Omental fat pad (tissue), 4 donors: ENCODE data around the gene PTH1R. TPM values are rescaled to one million over a fixed set of nuclear protein-coding genes. Genes with fewer than 3 reads are reported as not detected.

Experiments
- ATAC-seq: fragments of 150-250 bp; one replicate; pipeline ENCODE4 v1.9.1; 2016; ENCODE audit warnings: mild to moderate bottlenecking, moderate library complexity; ENCODE audit not compliant: low FRiP score
- DNase-seq: peaks from one replicate; pipeline ENCODE4 v3.0.0-alpha.2; 2019; ENCODE audit warnings: low spot score
- CTCF ChIP-seq, 3 donors: fragments of 450-650 bp; IDR thresholded peaks; one replicate each; pipeline ENCODE4 v1.5.1; 2016 to 2017; ENCODE audit warnings: antibody characterized with exemption in 3 of 3, mild to moderate bottlenecking in 3 of 3, moderate library complexity in 2 of 3
- total RNA-seq, 4 donors: library from RNA; depleted of rRNA; stranded (reverse); fragments of >200 nt; gene quantifications; one replicate each; pipeline ENCODE4 v1.1.0, GENCODE V29; 2016

The PTH1R gene
- total RNA-seq, 4 donors from 2014 or later, result 16.1 to 32.3 (median 17.9) TPM

GRCh38 chr3:46895761-46896160, 18.2 kb downstream of the PTH1R start:
- no peak for ATAC-seq
- TF ChIP-seq CTCF (IDR thresholded peaks at IDR 0.05), result no peak
- no peak for DNase-seq

- no peak for DNase-seq
- ATAC-seq, result no peak
- no peak for TF ChIP-seq CTCF (IDR thresholded peaks at IDR 0.05)
Measured at GRCh38 chr3:46896386-46896785, 18.9 kb downstream of the PTH1R start.

GRCh38 chr3:46897031-46897430, 19.5 kb downstream of the PTH1R start:
- no peak for DNase-seq
- no peak for TF ChIP-seq CTCF (IDR thresholded peaks at IDR 0.05)
- no peak for ATAC-seq

- no peak for DNase-seq
- ATAC-seq, result no peak
- TF ChIP-seq CTCF (IDR thresholded peaks at IDR 0.05), result no peak
Measured at GRCh38 chr3:46897829-46898320, 20.4 kb downstream of the PTH1R start.

- no peak for TF ChIP-seq CTCF (IDR thresholded peaks at IDR 0.05)
- DNase-seq (no peak), ATAC-seq (no peak)
Measured at GRCh38 chr3:46898321-46899150, 21.0 kb downstream of the PTH1R start.

- no peak for TF ChIP-seq CTCF (IDR thresholded peaks at IDR 0.05)
- ATAC-seq (no peak), DNase-seq (no peak)
Measured at GRCh38 chr3:46899151-46900006, 21.9 kb downstream of the PTH1R start.
